ENCODE measurements around the gene FXYD1. TPM values are rescaled to one million over a fixed set of nuclear protein-coding genes. Genes with fewer than 3 reads are reported as not detected.

The FXYD1 gene
- polyA plus RNA-seq, 10 donors = 138 to 257 (median 215) TPM

- DNase-seq = no peak
These were observed 42.8 kb downstream of the FXYD1 start for GRCh38 chr19:35181387-35181786.

DNA sequence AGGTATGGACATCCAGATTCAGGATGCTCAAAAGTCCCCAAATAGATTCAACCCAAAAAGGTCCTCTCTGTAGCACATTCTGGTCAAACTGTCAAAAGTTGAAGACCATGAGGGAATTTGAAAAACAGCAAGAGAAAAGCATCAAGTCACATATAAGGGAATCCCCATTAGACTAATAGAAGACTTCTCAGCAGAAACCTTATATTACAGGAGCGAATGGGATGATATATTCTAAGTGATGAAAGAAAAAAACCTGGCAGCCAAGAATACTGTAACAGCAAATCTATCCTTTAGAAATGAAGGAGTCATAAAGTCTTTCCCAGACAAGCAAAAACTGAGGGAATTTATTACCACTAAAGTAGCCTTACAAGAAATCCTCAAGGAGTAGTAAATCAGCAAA is 45.6 kb downstream of the FXYD1 start:
- no peak for DNase-seq

DNA sequence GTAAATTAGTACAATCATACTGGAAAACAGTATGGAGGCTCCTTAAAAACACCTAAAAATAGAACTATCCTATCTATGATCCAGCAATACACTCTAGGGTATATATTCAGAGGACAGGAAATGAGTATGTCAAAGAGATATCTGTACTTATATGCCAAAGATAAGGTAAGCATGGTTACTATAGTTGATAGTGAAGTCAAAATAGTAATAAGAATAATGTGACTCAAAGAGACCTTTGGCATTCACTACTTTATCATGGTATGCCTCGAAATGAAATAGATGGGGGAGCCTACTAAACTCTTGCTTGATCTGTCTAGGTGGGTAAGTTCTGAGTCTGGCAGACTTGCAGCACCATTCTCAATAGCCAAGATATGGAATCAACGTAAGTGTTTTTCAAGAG is 46.3 kb downstream of the FXYD1 start:
- no peak for DNase-seq

Other genes with a start within 250 kb of the FXYD1 start
- gene ZNF30, start 211.9 kb upstream of the FXYD1 start, polyA plus RNA-seq (ENCODE audit: insufficient read length in 10 of 10) = 1 to 10 TPM; 2.7 to 5.7 (median 4.2) TPM
- gene ZNF792, start 174.6 kb upstream of the FXYD1 start, polyA plus RNA-seq (ENCODE audit: insufficient read length in 10 of 10) = 1 to 10 TPM; 1.9 to 4.9 (median 3.0) TPM
- gene GRAMD1A, start 138.5 kb upstream of the FXYD1 start, polyA plus RNA-seq (ENCODE audit: insufficient read length in 10 of 10) = 10 to 100 TPM; 33.1 to 46.6 (median 37.1) TPM
- 1 to 10 TPM; 1.9 to 7.8 (median 4.5) TPM for gene SCN1B, start 108.4 kb upstream of the FXYD1 start, polyA plus RNA-seq (ENCODE audit: insufficient read length in 10 of 10)
- under 1 TPM in 8 of 10 donors, not detected in 2; 0.09 to 0.91 (median 0.41) TPM for gene HPN, start 97.1 kb upstream of the FXYD1 start, polyA plus RNA-seq (ENCODE audit: insufficient read length in 10 of 10)
- 10 to 100 TPM in 2 of 10 donors, 1 to 10 TPM in 1, under 1 TPM in 3, not detected in 4; 0.34 to 12.8 (median 0.80) TPM for gene FXYD3, start 23.0 kb upstream of the FXYD1 start, polyA plus RNA-seq (ENCODE audit: insufficient read length in 10 of 10)
- 10 to 100 TPM in 8 of 10 donors, 1 to 10 TPM in 2; 9.1 to 15.8 (median 11.1) TPM for gene LGI4, start 3.8 kb upstream of the FXYD1 start, polyA plus RNA-seq (ENCODE audit: insufficient read length in 10 of 10)
- gene FXYD7, start 4.4 kb downstream of the FXYD1 start, polyA plus RNA-seq (ENCODE audit: insufficient read length in 10 of 10) = 1 to 10 TPM in 4 of 10 donors, under 1 TPM in 6; 0.42 to 2.4 (median 0.89) TPM
- gene FXYD5, start 15.9 kb downstream of the FXYD1 start, polyA plus RNA-seq (ENCODE audit: insufficient read length in 10 of 10) = 10 to 100 TPM; 16.8 to 41.1 (median 22.9) TPM
- gene FAM187B, start 89.9 kb downstream of the FXYD1 start, polyA plus RNA-seq (ENCODE audit: insufficient read length in 10 of 10) = under 1 TPM in 1 of 10 donors, not detected in 9; 0.19 TPM
- 1 to 10 TPM; 3.6 to 8.6 (median 6.1) TPM for gene LSR, start 110.2 kb downstream of the FXYD1 start, polyA plus RNA-seq (ENCODE audit: insufficient read length in 10 of 10)
- gene USF2, start 130.1 kb downstream of the FXYD1 start, polyA plus RNA-seq (ENCODE audit: insufficient read length in 10 of 10) = 100 to 1,000 TPM in 9 of 10 donors, 10 to 100 TPM in 1; 94.8 to 113 (median 107) TPM
- under 1 TPM in 4 of 10 donors, not detected in 6; 0.05 to 0.28 (median 0.15) TPM for gene HAMP, start 143.7 kb downstream of the FXYD1 start, polyA plus RNA-seq (ENCODE audit: insufficient read length in 10 of 10)
- gene MAG, start 153.3 kb downstream of the FXYD1 start, polyA plus RNA-seq (ENCODE audit: insufficient read length in 10 of 10) = 1 to 10 TPM in 2 of 10 donors, under 1 TPM in 8; 0.32 to 2.2 (median 0.48) TPM
- 1 to 10 TPM in 6 of 10 donors, under 1 TPM in 4; 0.39 to 7.4 (median 1.2) TPM for gene CD22, start 190.4 kb downstream of the FXYD1 start, polyA plus RNA-seq (ENCODE audit: insufficient read length in 10 of 10)
- gene FFAR1, start 209.1 kb downstream of the FXYD1 start, polyA plus RNA-seq (ENCODE audit: insufficient read length in 10 of 10) = under 1 TPM in 1 of 10 donors, not detected in 9; 0.10 TPM
- gene FFAR3, start 219.6 kb downstream of the FXYD1 start, polyA plus RNA-seq (ENCODE audit: insufficient read length in 10 of 10) = under 1 TPM in 5 of 10 donors, not detected in 5; 0.13 to 0.28 (median 0.21) TPM
- under 1 TPM in 1 of 10 donors, not detected in 9; 0.07 TPM for gene GPR42, start 232.2 kb downstream of the FXYD1 start, polyA plus RNA-seq (ENCODE audit: insufficient read length in 10 of 10)